GM20000 (cell line): Measurements from ENCODE around the gene BMPR1A.

Experiments
- DNase-seq: peaks from one replicate; pipeline ENCODE4 v3.0.0; 2012; ENCODE audit warnings: low spot score
- CTCF ChIP-seq: IDR thresholded peaks from 2 replicates; pipeline ENCODE4 v1.5.1; 2012; ENCODE audit warnings: mild to moderate bottlenecking, control low read depth; ENCODE audit errors: extremely low read depth, missing control alignments

The BMPR1A gene

GRCh38 chr10:86958116-86958900 lies 201.9 kb downstream of the BMPR1A start, which contains the start of gene SNCG:
Gene SNCG (plus strand): TSS chr10:86958599. CDS start chr10:86958698, 99 bp downstream.
- no peak for DNase-seq
- no peak for TF ChIP-seq CTCF

DNA sequence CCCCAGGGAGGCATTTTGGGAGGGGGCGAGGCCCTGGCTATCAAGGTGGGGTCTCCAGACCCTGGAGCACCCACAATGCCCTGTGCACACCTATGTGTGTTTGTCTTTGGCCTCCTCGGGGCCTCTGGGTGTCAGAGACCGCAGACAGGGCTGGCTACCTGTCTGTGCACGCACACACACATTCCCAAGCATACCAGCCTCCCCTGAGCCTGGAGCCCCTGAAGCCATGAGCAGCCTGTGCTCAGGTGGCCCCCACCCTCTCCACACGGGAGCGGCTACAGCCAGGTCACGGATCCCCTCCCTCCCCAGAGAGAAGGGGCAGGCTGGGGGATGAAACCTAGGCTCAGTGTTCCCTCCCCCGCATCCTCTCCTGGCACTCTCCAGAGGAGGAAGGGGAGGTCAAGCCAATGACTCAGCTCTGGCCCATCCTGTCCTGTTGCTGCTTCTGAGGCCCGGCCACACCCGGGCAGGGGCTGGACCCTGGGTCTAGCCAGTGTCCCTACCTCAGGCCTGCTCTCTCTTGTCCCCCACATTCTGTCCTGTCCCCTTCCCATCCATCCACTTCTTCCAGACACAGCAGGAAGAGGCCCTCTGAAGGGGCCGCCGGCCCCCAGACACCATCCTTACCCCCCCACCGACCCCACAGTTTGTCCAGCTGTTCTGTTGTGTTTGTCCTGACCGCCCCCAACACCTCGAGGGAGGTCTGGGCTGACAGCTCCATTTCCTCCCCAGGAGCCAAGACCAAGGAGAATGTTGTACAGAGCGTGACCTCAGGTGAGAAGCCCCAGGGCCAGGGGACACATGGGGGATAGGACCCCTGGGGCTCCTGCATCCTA lies 202.7 kb downstream of the BMPR1A start:
- no peak for DNase-seq
- TF ChIP-seq CTCF: no peak

DNA sequence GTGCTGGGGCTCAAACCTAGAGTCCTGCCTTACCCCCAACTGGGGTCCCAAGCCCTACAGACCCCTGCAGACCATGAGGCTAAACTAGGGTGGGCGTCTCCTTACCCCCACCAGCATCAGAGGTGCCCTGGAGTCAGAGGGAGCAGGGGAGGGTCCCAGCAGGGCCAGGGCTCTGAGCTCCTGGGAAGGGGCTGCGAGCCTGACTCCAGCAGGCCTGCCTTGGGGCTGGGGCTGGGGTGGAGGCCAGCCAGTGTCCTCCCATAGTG lies 203.3 kb downstream of the BMPR1A start:
- no peak for TF ChIP-seq CTCF
- DNase-seq: no peak

- peak; percentile 80 for DNase-seq
- peak; percentile 95 for TF ChIP-seq CTCF
Measured at GRCh38 chr10:86960003-86960862, 203.8 kb downstream of the BMPR1A start.

DNA sequence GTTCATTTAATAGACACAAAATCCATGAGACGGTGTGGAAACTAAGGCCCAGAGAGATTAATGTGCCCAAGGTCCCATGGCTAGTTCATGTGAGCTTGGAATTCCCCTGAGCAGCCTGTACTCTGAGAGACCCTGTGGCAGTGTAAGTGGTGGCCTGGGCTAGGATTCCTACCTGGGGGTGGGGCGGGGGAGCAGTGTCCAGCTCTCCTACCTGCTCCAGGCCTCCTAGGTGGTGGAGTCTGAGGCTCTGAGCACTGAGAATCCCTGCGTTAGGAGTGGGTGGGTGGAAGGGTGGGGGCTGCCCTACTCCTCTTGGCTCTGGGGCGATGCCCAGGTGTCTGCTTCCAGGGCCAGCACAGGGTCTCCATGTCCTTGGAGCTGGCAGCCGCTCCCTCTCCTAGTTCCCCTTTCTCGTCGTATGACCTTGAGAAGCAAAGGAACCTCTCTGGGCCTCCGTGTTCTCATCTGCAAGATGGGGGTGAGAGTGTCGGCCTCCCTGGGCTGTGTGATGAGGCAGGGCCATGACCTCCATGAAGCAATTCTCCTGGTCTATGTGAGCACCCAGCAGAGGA lies 204.5 kb downstream of the BMPR1A start:
- TF ChIP-seq CTCF: no peak
- no peak for DNase-seq

GRCh38 chr10:86961481-86962091 lies 205.2 kb downstream of the BMPR1A start:
- no peak for DNase-seq
- no peak for TF ChIP-seq CTCF
